HG03108 (cell line): Measurements from ENCODE around the gene RFX3.
A peak's percentile ranks its signal among the peaks of the same experiment; 100 is the strongest.

Experiments used
- ATAC-seq: cut with Tn5 transposase; IDR thresholded peaks from one replicate; pipeline ENCODE4 v1.9.1; 2021; ENCODE audit warnings: moderate library complexity; ENCODE audit not compliant: unreplicated experiment

RFX3 gene

GRCh38 chr9:3525836-3526164 is at the start of gene RFX3:
Gene RFX3, minus strand, starts transcription at chr9:3526001. Its CDS starts 130,413 bp downstream, at chr9:3395588.
- ATAC-seq, result peak; percentile 37

- no peak for ATAC-seq
Measured at GRCh38 chr9:3571500-3571899, 45.7 kb upstream of the RFX3 start.

- no peak for ATAC-seq
Measured at GRCh38 chr9:3569529-3569928, 43.7 kb upstream of the RFX3 start.

DNA sequence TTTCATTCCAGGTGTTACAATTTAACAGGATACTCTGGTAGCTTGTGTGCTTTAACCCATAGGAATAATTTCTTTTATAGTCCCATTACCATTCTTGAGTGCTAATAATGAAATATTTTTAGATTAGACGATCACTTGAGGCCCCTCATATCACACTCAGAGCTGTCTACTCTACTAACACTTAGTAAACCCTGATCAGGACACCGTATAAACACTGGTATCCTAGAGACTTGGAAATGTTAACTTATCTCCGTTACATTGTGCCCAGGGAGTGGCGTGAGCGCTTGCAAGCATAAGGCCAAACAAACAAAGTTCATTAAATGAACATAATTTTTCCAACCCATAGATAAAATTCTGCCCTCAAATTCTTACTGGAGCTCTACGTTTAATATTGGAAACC is 42.2 kb upstream of the RFX3 start:
- ATAC-seq, result no peak

GRCh38 chr9:3553076-3553765 is 27.4 kb upstream of the RFX3 start:
- ATAC-seq, result no peak

- ATAC-seq, result no peak
Measured at GRCh38 chr9:3549225-3549624, 23.4 kb upstream of the RFX3 start.

DNA sequence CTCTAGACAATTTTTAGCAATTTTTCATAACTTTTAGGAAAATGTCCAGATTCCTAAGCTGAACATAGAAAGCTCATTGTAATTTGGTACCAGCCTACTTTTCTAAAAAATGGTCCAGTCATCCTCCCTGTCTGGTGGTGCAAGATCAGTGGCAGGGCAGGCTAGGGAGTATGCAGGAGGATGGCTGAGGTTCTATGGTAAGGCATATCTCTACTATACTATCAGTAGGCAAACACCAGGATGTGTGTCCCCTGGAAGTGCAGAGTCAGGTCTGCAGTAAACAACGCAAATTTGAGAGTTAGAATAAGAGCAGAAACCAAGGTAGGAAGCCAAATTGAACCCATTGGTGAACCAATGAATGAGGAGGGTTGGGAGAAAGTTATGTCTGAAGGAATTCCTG is 22.8 kb upstream of the RFX3 start:
- no peak for ATAC-seq

- ATAC-seq, result no peak
Measured at GRCh38 chr9:3541206-3541605, 15.4 kb upstream of the RFX3 start.

GRCh38 chr9:3534614-3535404 is 9.0 kb upstream of the RFX3 start:
- no peak for ATAC-seq

- no peak for ATAC-seq
Measured at GRCh38 chr9:3532158-3532557, 6.4 kb upstream of the RFX3 start.

GRCh38 chr9:3528451-3528850 is 2.6 kb upstream of the RFX3 start:
- no peak for ATAC-seq

GRCh38 chr9:3526997-3527940 is 1.5 kb upstream of the RFX3 start:
- no peak for ATAC-seq

- ATAC-seq, result peak; percentile 50
Measured at GRCh38 chr9:3526165-3526996, 580 bp upstream of the RFX3 start.

- ATAC-seq, result no peak
Measured at GRCh38 chr9:3525096-3525835, 535 bp downstream of the RFX3 start.

- no peak for ATAC-seq
Measured at GRCh38 chr9:3521966-3522365, 3.8 kb downstream of the RFX3 start.

DNA sequence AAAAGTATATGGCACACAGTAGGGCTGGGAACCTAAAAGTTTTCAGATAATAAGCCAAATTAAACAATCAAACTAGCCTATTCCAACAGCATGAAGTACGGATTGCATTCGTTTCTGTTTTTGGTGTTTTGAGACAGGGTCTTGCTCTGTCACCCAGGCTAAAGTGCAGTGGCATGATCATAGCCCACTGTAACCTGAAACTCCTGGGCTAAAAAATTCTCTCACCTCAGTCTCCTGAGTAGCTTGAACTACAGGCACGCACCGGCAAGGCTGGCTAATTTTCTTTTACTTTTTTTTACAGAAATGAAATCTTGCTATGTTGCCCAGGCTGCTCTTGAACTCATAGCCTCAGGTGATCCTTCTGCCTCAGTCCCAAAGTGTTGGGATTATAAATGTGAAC is 5.2 kb downstream of the RFX3 start:
- no peak for ATAC-seq

- no peak for ATAC-seq
Measured at GRCh38 chr9:3517377-3518048, 8.3 kb downstream of the RFX3 start.

DNA sequence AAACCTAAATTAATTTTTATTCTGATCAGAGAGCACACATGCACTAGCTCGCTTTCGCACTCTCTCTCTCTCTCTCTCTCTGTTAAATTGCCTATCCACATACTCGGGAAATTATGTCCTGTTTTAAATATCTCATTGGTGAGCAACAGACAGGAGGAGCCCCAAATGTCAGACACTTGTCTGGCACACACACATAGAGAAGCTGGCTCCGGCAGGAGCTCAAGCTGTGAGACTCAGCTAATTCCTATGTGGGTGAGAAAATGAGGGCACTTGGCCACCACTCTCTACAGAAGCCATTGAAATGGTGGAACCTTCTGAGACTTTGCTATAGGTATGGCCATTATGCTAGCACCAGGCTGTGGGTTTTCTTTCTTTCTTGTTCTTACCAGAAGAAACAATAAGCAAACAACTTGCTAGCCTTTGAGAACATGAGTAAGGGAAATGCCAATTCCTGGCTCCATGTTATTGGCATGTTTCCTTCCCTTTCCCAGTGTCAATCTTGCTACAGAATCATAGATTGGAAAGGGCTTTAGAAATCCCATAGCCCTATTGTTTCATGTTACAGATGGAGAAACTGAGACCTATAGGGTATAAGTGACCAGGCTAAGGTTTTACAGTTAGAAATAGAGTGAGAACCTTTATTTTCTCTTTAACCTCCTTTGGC is 9.0 kb downstream of the RFX3 start:
- no peak for ATAC-seq

DNA sequence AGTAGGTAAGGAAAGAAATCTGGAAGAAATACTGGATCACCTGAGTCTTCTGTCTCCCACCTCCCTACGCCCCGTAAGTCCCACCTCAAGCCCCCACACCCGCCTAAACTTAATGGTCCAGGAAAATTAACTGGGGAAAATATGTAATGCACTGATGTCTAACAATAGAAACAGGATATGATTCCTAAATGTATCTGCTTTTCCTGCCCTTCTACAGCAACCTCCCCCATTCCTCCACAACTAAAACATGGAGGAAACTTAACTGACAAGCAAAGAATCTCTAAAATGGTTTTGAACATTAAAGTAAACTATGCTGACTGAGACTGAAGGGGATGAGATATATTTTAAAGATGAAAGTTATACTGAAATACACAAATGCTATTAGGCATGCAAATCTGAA is 10.4 kb downstream of the RFX3 start:
- ATAC-seq, result no peak
